Neural cell (in vitro differentiated cells): ENCODE measurements around the gene PECR. TPM values are rescaled to one million over a fixed set of nuclear protein-coding genes. Genes with fewer than 3 reads are reported as not detected.

Source experiments
- H2AFZ ChIP-seq: fragments of 200-600, 300-800 bp; sonication (generic), shearing (Covaris generic); 2 replicates; pipeline ENCODE4 v1.6.0; 2014; ENCODE audit warnings: low read depth, mild to moderate bottlenecking, antibody characterized with exemption, low read length, moderate library complexity
- H3F3A ChIP-seq: fragments of 200-600 bp; shearing (Covaris generic); 2 replicates; pipeline ENCODE4 v1.6.1; 2016; ENCODE audit warnings: mild to moderate bottlenecking, moderate library complexity, mixed read lengths, antibody characterized with exemption, low read length; ENCODE audit not compliant: insufficient read depth, poor library complexity, severe bottlenecking
- H3K27ac ChIP-seq: fragments of 200-600, 300-800 bp; sonication (generic), shearing (Covaris generic); 2 replicates; pipeline ENCODE4 v1.5.1; 2014; ENCODE audit warnings: mild to moderate bottlenecking, low read length, moderate library complexity
- H3K27me3 ChIP-seq: fragments of 300-800, 200-600 bp; sonication (generic), shearing (Covaris generic); 2 replicates; pipeline ENCODE4 v1.6.0; 2014; ENCODE audit warnings: mild to moderate bottlenecking, low read depth, low read length, moderate library complexity; ENCODE audit not compliant: insufficient read depth
- H3K36me3 ChIP-seq: fragments of 300-800, 200-600 bp; sonication (generic), shearing (Covaris generic); 2 replicates; pipeline ENCODE4 v1.5.1; 2014; ENCODE audit warnings: mild to moderate bottlenecking, antibody characterized with exemption, low read length, moderate library complexity; ENCODE audit not compliant: insufficient read depth
- H3K4me2 ChIP-seq: fragments of 300-800, 200-600 bp; sonication (generic), shearing (Covaris generic); 2 replicates; pipeline ENCODE4 v1.6.0; 2014; ENCODE audit warnings: mild to moderate bottlenecking, low read length
- H3K4me3 ChIP-seq: fragments of 300-800, 200-600 bp; sonication (generic), shearing (Covaris generic); 2 replicates; pipeline ENCODE4 v1.5.1; 2014; ENCODE audit warnings: mild to moderate bottlenecking, low read length, moderate library complexity
- H3K79me2 ChIP-seq: fragments of 200-600 bp; shearing (Covaris generic); replicated peaks from 2 replicates; pipeline ENCODE4 v1.6.0; 2014; ENCODE audit warnings: mild to moderate bottlenecking, low read length, moderate library complexity; ENCODE audit not compliant: insufficient read depth
- H3K9ac ChIP-seq: fragments of 300-800, 200-600 bp; sonication (generic), shearing (Covaris generic); 2 replicates; pipeline ENCODE4 v1.6.1; 2016; ENCODE audit warnings: mild to moderate bottlenecking, low read length, mixed read lengths
- H3K9me2 ChIP-seq: fragments of 200-600 bp; shearing (Covaris generic); 2 replicates; pipeline ENCODE4 v1.6.1; 2016; ENCODE audit warnings: mild to moderate bottlenecking, low read length, mixed read lengths; ENCODE audit not compliant: insufficient read depth
- H3K9me3 ChIP-seq: fragments of 200-600, 300-800 bp; sonication (generic), shearing (Covaris generic); 2 replicates; pipeline ENCODE4 v1.6.1; 2016; ENCODE audit warnings: mild to moderate bottlenecking, mixed run types, low read length, moderate library complexity, mixed read lengths
- H4K20me1 ChIP-seq: fragments of 200-600 bp; shearing (Covaris generic); 2 replicates; pipeline ENCODE4 v1.6.1; 2016; ENCODE audit warnings: mild to moderate bottlenecking, mixed run types; ENCODE audit not compliant: insufficient read depth
- CTCF ChIP-seq: fragments of 450-650 bp; IDR thresholded peaks from 2 replicates; pipeline ENCODE4 v1.5.1; 2014; ENCODE audit warnings: antibody characterized with exemption, mild to moderate bottlenecking, moderate library complexity; ENCODE audit not compliant: poor library complexity, severe bottlenecking
- EP300 ChIP-seq: fragments of 450-650 bp; conservative IDR thresholded peaks from 2 replicates; pipeline ENCODE4 v1.6.1; 2014; ENCODE audit warnings: antibody characterized with exemption, mild to moderate bottlenecking, moderate library complexity; ENCODE audit not compliant: poor library complexity, severe bottlenecking
- EZH2 ChIP-seq: fragments of 200-600, 300-800 bp; shearing (Covaris generic), sonication (generic); IDR thresholded peaks from 2 replicates; pipeline ENCODE4 v1.6.1; 2014; ENCODE audit warnings: antibody characterized with exemption, low read length, borderline replicate concordance, mild to moderate bottlenecking; ENCODE audit not compliant: insufficient read depth, poor library complexity, severe bottlenecking
- MXI1 ChIP-seq: fragments of 450-650 bp; conservative IDR thresholded peaks from 2 replicates; pipeline ENCODE4 v1.6.1; 2014; ENCODE audit warnings: antibody characterized with exemption, mild to moderate bottlenecking; ENCODE audit not compliant: poor library complexity, severe bottlenecking
- POLR2AphosphoS5 ChIP-seq: IDR thresholded peaks from 2 replicates; pipeline ENCODE4 v1.6.1; 2012
- RAD21 ChIP-seq: fragments of 450-650 bp; conservative IDR thresholded peaks from 2 replicates; pipeline ENCODE4 v1.6.1; 2014; ENCODE audit warnings: antibody characterized with exemption, mild to moderate bottlenecking, moderate library complexity
- REST ChIP-seq: IDR thresholded peaks from 2 replicates; pipeline ENCODE4 v1.6.1; 2012; ENCODE audit warnings: borderline replicate concordance
- SMC3 ChIP-seq: fragments of 450-650 bp; conservative IDR thresholded peaks from 2 replicates; pipeline ENCODE4 v1.6.1; 2014; ENCODE audit warnings: antibody characterized with exemption, mild to moderate bottlenecking, moderate library complexity; ENCODE audit not compliant: poor library complexity
- TAF1 ChIP-seq: IDR thresholded peaks from 2 replicates; pipeline ENCODE4 v1.6.1; 2012; ENCODE audit warnings: low read depth
- polyA plus RNA-seq: library from polyadenylated mRNA; depleted of rRNA; stranded (reverse); fragments of >200 nt; gene quantifications from 2 replicates; pipeline ENCODE4 v1.2.3, GENCODE V29; 2014

Gene PECR
- polyA plus RNA-seq, 1 donor from 2014 or later, result 22.1 TPM

DNA sequence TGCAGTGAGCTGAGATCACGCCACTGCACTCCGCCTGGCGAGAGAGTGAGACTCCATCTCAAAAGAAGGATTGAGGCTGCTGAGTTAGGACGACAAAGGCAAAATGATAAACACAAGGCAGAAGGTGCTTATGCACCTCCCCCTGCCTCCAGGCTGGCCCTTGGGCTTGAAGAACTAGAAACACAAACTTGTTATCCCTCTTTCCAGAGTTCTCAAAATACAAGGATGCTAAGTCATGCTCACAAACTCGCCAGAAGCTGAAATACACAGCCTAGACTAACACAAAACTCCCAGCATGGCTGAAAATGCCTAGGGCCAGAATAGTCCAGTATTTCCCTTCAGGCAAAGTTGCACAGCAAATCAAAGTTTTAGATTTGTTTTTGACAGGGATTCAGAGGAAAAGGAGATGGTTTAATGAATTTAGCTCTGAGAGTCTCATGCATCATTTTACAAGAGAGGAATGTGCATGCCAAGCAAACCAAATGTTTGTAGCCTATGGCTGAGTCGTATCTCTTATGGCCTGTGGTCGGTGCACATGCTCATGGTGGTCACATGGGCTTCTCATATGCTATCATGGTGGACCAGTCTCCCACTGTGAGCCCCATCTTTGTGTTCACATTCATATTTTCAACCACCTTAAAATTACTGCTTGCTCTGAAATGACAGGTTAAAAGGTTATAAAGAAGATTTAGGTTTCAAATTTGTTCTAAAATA is 52.0 kb downstream of the PECR start:
- Histone ChIP-seq H3K79me2 (no peaks in the 10 kb centered on the region), H2AFZ (no peak overlapping the region), H3K4me2 (no peak overlapping the region), H4K20me1 (no peaks in the 10 kb centered on the region), H3K4me3 (no peak overlapping the region), H3K9ac (no peak overlapping the region), H3K9me2 (no peaks in the 10 kb centered on the region), H3K27me3 (no peaks in the 10 kb centered on the region), H3K9me3 (no peaks in the 10 kb centered on the region), H3K27ac (no peak overlapping the region), H3K36me3 (peaks cover 10% of the 10 kb centered on the region), H3F3A (no peaks in the 10 kb centered on the region)
- TF ChIP-seq EP300, result no peak
- no peak for TF ChIP-seq SMC3
- TF ChIP-seq MXI1, result no peak
- TF ChIP-seq REST, result no peak
- TF ChIP-seq POLR2AphosphoS5, result no peak
- TF ChIP-seq CTCF, result no peak
- no peak for TF ChIP-seq EZH2
- TF ChIP-seq RAD21, result no peak
- TF ChIP-seq TAF1, result no peak

DNA sequence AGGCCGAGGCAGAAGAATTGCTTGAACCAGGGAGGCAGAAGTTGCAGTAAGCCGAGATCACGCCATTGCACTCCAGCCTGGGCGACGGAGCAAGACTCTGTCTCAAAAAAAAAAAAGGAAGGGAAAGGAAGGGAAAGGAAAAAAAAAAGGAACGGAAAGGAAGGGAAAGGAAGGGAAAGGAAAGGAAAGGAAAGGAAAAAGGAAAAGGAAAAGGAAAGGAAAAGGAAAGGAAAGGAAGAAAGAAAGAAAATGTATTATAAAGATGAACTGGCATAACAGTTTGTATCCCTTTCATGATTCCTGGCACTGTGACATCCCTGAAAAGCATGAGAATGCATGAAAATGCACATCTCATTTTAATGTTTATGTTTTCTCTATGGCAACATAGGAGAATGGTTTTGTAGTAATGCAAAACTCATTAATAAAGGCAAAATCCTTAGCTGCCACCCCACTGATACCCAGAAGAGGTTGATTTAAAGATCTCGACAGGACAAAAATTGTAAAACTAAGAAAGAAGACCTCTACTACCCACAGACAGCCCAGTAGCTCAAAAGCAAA is 56.8 kb downstream of the PECR start:
- peaks cover 8% of the 10 kb centered on the region for H3K36me3 ChIP-seq
- no peaks in the 10 kb centered on the region for H3F3A ChIP-seq
- H2AFZ ChIP-seq, result no peak overlapping the region
- no peak overlapping the region for H3K4me2 ChIP-seq
- H3K9ac ChIP-seq, result no peak overlapping the region
- no peak overlapping the region for H3K4me3 ChIP-seq
- TF ChIP-seq SMC3 (no peak), EZH2 (no peak), RAD21 (no peak), TAF1 (no peak), POLR2AphosphoS5 (no peak), MXI1 (no peak), CTCF (no peak), REST (no peak), EP300 (no peak)
- no peaks in the 10 kb centered on the region for H3K27me3 ChIP-seq
- H3K27ac ChIP-seq, result no peak overlapping the region
- H3K79me2 ChIP-seq, result no peaks in the 10 kb centered on the region
- no peaks in the 10 kb centered on the region for H3K9me3 ChIP-seq
- H4K20me1 ChIP-seq, result no peaks in the 10 kb centered on the region
- no peaks in the 10 kb centered on the region for H3K9me2 ChIP-seq
